Frontal cortex (tissue), 4 donors: ENCODE results near the gene C5orf52. TPM values are rescaled to one million over a fixed set of nuclear protein-coding genes. Genes with fewer than 3 reads are reported as not detected.
"Not testable (repeated sequence)": the region's sequence is repeated elsewhere in the genome, so short reads cannot be mapped to it uniquely, and the experiment has no call there.

Experiments used
- DNase-seq, 2 donors: peaks; one replicate each; pipeline ENCODE4 v3.0.0; 2012; ENCODE audit warnings: low spot score in 2 of 2
- FAIRE-seq: peaks from 2 replicates; lab custom pipeline; 2012; peaks lifted over from hg19 to GRCh38; lab: Jason Lieb, UNC
- total RNA-seq: library from RNA; depleted of rRNA; stranded (reverse); fragments of >200 nt; gene quantifications from one replicate; pipeline ENCODE4 v1.2.3, GENCODE V29; 2014
- donor health status: control.
- donor health status: control.
- donor health status: control.

C5orf52 gene
- total RNA-seq, 1 donor from 2014 or later, result not detected

DNA sequence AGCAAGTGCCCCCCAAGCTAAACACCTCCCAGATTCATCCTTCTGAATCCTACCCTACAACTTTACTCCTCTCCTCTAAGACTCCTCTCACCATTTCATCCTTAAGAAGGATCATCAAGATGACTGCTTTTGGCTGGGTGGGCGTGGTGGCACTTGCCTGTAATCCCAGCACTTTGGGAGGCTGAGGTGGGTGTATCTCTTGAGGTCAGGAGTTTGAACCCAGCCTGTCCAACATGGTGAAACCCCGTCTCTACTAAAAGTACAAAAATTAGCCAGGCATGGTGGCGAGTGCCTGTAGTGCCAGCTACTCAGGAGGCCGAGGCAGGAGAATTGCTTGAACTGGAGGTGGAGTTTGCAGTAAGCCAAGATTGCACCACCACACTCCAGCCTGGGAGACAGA lies 3.0 kb downstream of the C5orf52 start:
- not testable (repeated sequence) for DNase-seq, FAIRE-seq

DNA sequence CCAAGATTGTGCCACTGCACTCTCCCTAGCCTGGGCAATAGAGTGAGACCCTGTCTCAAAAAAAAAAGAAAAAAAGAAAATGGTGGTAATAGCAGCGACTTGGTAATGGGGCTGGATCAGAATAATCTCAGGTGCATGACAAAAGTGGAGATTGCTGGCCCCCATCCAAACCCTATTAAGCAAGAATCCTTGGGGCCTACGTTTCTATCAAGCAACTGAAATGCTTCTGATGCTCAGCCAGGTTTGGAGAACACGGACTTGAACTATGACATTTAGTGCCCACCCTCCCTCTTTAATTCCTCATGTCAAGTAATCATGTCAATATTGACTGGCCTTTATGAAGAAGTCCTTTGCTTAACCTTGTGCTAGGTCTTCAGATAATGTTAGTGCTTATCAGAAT lies 6.6 kb downstream of the C5orf52 start:
- DNase-seq (no peak), FAIRE-seq (no peak)

DNA sequence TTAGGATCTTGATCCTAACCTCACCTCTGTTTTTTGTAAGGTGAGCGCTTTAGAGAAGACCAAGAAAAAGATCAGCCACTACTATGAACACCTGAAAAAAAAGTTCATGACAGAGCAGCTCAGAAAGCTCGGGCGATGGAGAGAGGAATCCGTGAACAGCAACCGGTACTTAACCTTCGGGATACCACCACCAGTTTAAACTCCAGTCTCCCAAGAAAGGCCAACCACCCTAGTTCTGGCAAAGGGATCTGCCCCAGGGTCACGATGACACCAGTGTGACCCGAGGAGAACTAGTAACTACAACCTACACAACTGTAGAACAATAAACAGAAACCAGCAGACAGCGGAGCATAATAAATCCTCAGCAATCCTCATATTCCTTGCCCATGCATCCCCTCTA lies 8.5 kb downstream of the C5orf52 start:
- DNase-seq, result no peak
- no peak for FAIRE-seq

- FAIRE-seq, result no peak
- no peak for DNase-seq
These were observed 8.9 kb downstream of the C5orf52 start for GRCh38 chr5:157680239-157680638.

DNA sequence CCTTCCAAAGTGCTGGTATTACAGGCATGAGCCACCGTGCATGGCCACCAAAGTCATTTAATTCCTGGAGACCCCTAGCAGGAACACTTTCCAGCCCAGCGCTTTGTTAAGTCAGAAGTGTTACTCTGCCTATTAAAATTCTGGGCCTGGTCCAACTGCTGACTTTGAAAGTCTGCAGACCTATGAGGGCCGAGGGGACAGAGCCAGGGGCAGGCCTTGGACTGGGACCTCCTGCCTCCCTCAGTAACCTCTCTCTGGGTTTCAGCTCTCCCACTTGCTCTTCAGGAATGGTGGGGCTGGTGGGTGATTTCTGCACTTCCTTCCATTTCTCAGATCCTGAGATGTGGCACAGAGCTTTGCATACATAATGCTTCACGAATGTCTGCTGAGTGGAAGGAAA lies 9.7 kb downstream of the C5orf52 start:
- DNase-seq, result no peak
- no peak for FAIRE-seq

DNA sequence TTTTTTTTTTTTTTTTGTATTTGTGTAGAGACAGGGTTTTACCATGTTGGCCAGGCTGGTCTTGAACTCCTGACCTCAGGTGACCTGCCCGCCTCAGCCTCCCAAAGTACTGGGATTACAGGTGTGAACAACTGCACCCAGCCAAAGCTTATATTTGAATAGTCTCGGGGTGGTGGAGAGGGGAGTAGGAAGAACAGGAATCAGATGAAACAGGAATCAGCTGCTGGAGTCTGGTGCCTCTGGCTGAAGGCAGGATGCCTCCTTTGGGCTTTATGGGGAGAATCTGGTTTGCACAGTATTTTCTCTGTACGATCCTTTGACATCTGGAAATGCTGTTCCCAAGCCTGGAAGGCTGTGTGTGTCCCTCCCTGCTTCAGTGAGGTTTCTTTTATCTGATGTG lies 10.9 kb downstream of the C5orf52 start:
- no peak for DNase-seq
- FAIRE-seq, result no peak

DNA sequence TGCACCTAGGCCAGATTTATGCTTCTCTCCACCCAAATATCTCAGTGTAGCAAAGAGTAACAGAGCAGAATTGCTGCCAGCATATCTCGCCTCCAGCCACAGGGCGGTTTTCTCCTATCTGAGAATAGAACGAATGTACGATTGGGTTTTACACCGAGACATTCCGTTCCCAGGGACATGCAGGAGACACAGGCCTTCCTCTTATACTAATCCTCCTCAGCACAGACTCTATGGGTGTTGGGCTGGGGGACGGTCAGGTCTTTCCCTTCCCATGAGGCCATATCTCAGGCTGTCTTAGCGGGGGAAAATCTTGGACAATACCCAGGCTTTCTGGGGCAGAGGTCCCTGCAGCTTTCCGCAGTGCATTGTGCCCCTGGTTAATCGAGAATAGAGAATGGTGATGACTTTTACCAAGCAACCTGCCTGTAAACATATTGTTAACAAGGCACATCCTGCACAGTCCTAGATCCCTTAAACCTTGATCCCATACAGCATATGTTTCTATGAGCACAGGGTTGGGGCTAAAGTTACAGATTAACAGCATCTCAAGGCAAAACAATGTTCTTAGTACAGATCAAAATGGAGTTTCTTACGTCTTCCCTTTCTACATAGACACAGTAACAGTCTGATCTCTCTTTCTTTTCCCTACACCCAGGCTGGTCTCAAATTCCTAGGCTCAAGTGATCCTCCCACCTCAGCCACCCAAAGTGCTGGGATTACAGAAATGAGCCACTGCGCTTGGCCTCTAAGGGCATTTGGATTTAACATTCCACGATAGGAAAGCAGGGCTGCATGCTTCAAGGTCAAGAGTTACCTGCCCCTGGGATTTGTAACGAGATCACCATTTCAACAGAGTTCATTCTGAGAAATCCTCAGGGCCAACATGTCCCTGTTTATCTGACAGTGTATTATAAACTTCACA lies 15.2 kb downstream of the C5orf52 start:
- DNase-seq, FAIRE-seq: not testable (repeated sequence)

- no peak for FAIRE-seq
- DNase-seq, result no peak
These were observed 15.8 kb downstream of the C5orf52 start for GRCh38 chr5:157687198-157687554.

- no peak for FAIRE-seq
- no peak for DNase-seq
These were observed 18.8 kb downstream of the C5orf52 start for GRCh38 chr5:157689942-157690689.

DNA sequence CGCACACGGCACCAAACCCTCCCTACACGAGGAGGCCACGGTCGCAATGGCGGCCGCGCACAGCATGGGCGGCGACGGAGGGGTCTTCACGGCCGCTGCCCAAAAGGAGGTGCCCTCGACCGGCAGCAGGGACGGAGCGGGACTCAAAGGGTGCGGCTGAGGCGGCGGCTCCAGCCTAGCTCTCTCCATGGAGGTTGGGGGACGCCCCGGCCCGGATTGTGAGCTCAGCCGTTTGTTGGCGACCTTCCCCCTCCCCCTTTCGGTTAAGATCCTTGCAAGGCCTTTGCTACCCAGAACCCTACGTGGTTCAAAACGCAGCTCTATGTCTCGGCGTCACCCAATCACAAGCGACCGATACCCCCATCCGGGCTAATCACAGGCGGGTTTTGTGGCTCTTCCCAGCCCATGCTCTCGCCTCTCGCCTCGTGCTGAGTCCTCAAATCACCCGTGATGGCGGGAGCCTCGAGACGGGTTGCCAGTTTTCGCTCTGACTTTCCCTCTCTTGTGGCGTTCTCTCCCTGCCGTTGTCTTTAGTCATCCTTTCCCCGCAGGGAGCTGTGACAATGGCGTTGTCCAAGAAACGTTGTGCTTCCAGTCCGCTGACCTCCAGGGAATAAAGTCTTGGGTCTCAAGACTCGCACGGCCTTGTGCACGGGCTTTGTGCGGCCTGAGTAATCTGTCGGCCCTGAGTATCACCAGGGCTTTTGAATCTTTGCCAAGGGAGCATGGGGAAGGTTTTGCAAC lies 19.5 kb downstream of the C5orf52 start:
- FAIRE-seq (no peak), DNase-seq (no peak)

GRCh38 chr5:157693816-157694215 lies 22.5 kb downstream of the C5orf52 start:
- not testable (repeated sequence) for DNase-seq, FAIRE-seq

DNA sequence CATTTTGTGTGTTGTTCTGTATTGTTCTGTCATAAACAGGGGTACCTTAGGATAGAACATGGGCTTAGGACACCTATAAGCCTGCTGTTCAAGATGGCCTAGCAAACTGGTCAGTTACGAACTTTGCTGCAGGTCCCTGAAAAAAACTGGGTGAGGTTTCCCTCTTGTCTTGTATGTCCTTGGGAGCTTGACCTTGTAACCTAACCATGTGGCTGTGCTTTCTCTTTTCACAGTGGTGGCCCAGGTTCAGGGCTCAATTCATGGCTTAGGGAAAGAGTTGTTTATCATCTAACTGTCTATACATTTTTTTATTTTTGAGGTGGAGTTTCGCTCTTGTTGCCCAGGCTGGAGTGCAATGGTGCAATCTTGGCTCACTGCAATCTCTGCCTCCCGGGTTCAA lies 24.8 kb downstream of the C5orf52 start:
- not testable (repeated sequence) for DNase-seq, FAIRE-seq

GRCh38 chr5:157698674-157699073 lies 27.3 kb downstream of the C5orf52 start:
- not testable (repeated sequence) for DNase-seq, FAIRE-seq

- FAIRE-seq, result no peak
- no peak for DNase-seq
These were observed 32.4 kb downstream of the C5orf52 start for GRCh38 chr5:157703736-157704135.

DNA sequence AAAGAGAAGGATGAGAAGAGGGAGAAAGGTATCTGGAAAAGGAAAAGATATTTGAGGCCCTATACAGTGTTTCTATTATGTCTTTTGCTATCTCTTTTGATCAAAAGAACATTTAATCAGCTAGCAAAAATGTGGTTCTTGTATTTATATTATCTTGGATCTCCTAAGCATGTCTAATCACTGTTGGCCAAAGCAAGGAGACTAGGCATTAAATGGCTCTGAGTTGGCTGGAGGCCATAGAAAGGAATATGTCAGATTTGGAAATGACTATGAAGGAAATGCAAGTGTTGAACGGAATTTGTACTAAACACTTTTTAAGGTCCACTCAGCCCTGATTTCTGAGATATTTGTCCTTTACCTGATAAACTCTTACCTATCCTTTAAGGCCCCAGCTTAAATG lies 37.5 kb downstream of the C5orf52 start:
- FAIRE-seq, result no peak
- DNase-seq, result no peak

DNA sequence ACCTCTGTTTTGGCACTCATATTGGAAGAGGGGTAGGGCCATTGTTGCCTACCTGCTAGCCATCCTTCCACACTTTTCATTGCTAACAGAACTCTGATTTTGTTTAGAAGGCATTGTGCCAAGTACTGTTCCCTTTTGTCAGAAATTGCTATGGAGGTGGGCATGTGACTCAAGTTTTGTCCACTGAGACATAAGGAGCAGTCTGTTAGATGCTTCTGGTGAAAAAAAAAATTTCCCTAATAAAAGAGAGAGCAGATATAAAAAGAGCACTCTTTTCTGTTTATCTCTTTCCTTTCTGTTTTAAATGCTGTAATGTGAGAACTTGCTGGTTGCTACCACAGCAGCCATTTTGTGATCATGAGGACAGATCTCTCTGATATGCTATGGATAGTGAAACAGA lies 38.0 kb downstream of the C5orf52 start:
- no peak for DNase-seq
- no peak for FAIRE-seq

DNA sequence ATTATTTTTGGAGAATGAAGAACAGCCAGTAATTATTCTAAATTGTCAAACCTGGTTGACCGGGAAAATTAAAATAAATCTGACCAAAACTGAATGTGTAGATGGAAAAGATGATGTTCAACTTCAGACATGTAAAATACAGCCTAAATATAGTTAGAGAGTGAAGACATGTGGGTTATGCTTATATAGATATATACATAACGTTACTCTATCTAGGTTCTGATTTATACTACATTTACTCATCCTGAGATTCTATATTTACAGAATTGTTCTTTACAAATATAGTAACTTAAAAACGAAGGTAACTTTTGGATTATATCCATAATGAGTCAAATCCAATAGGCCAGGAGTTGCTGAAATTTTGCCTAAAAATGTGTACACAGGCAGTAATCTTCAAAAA lies 39.1 kb downstream of the C5orf52 start:
- FAIRE-seq (no peak), DNase-seq (no peak)

DNA sequence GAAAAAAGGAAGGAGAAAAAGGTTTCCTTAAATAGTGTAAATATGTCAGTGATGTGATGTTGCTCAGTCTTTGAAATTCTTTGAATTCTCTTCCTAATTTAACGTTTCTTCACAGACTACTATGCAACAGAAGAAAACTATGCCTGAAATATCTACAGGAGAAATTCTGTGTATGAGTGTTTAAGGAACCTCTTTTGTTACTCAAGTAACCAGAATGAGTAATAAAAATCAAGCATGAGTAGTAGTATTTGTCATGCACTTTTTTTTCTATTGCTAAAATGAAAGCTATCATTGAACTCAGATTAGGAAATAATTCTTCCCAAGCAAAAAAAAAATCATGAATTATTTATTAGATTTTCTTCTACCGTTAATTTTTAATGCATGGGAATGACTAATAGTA lies 39.5 kb downstream of the C5orf52 start:
- no peak for DNase-seq

DNA sequence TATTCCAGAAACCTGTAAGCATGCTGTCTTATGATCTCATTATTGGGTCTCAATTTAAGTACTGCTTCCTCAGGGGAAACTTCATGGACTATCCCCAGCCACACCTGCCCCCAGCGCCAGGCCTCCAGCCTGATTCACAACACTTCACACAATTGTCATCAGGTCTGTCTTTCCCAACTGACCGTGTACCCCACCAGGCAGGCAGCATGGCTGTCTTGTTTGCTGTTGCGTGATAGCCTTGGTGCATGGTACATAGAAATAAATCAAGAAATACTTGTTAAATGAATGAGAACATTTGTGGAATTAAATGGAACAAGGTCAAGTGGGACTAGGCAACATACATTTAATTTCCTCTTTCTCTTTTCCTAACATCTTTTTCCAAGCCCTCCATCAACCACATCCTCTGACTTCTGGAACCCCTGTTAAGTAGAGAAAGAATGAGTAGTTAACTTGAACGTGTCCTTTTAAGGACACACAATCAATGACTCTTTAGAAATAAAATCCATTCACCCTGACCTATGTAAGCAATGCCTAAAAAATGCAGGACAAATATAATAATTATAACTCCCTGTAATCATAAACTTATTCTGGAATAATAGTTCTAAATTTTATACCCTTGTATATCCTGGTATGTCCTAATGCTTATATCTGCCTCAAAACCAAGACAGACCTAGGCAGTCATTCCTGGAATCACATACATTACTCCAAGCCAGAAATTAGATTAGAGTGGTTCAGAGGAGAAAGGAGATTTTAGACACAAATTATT lies 42.7 kb downstream of the C5orf52 start:
- DNase-seq (no peak), FAIRE-seq (no peak)

More for the DNA sequence above, 39.5 kb downstream of the C5orf52 start:
- FAIRE-seq, result no peak

DNA sequence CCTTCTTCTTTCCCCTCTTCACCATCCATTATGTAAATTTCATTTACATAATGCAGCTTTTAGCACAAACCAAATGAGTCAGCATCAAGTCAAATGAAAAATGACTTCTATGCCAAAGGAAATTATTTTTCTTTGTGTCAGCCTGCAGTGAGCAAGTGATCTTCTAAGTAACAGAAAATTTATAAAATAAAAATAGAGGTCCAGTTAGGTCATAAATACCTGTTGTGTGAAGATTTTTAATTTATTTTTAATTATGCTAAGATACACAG lies 43.2 kb downstream of the C5orf52 start:
- FAIRE-seq (no peak), DNase-seq (no peak)
